Aorta (tissue), 5 donors: ENCODE data around the gene PALLD. TPM values are rescaled to one million over a fixed set of nuclear protein-coding genes. Genes with fewer than 3 reads are reported as not detected.
"Not testable (repeated sequence)": the region's sequence is repeated elsewhere in the genome, so short reads cannot be mapped to it uniquely, and the experiment has no call there.

Experiments
- ATAC-seq: fragments of 200-7000 bp; cut with Tn5 transposase; one replicate; pipeline ENCODE4 v1.9.1; 2022; ENCODE audit warnings: moderate library complexity; ENCODE audit not compliant: low FRiP score
- DNase-seq, 2 donors: peaks; one replicate each; pipeline ENCODE4 v3.0.0-alpha.2; 2020
- H3K27ac ChIP-seq, 2 donors: one replicate each; pipeline ENCODE4 v1.5.1; 2013; ENCODE audit warnings: low read length in 2 of 2, mild to moderate bottlenecking in 2 of 2, moderate library complexity in 2 of 2, control low read depth in 1 of 2, inconsistent platforms in 1 of 2, low read depth in 1 of 2
- H3K27me3 ChIP-seq, 2 donors: one replicate each; pipeline ENCODE4 v1.6.1; 2013; ENCODE audit warnings: control low read depth in 1 of 2, low read length in 1 of 2, mild to moderate bottlenecking in 1 of 2, moderate library complexity in 1 of 2; ENCODE audit not compliant: insufficient read depth in 2 of 2, control insufficient read depth in 1 of 2
- H3K36me3 ChIP-seq, 2 donors: one replicate each; pipeline ENCODE4 v1.6.1; 2013; ENCODE audit warnings: control low read depth in 1 of 2, low read length in 1 of 2, mild to moderate bottlenecking in 1 of 2; ENCODE audit not compliant: insufficient read depth in 2 of 2, control insufficient read depth in 1 of 2
- H3K4me1 ChIP-seq, 2 donors: one replicate each; pipeline ENCODE4 v1.6.1; 2013; ENCODE audit warnings: low read length in 2 of 2, control low read depth in 1 of 2, mild to moderate bottlenecking in 1 of 2, moderate library complexity in 1 of 2; ENCODE audit not compliant: insufficient read depth in 2 of 2, control insufficient read depth in 1 of 2
- H3K4me3 ChIP-seq, 2 donors: one replicate each; pipeline ENCODE4 v1.5.1; 2013; ENCODE audit warnings: low read length in 2 of 2, control low read depth in 1 of 2, mild to moderate bottlenecking in 1 of 2
- H3K9me3 ChIP-seq: one replicate; pipeline ENCODE4 v1.6.1; 2013; ENCODE audit warnings: mild to moderate bottlenecking, low read length; ENCODE audit not compliant: control insufficient read depth
- WGBS, 2 donors: extraction: QIAGEN DNeasy Blood & Tissue Kit; methylation state at CpG; one replicate each; pipeline ENCODE4 v1.1.7; 2013; 5-methylcytosine and 5-hydroxymethylcytosine counted together
- intact Hi-C, 2 donors: fragments of 100-400 bp; cut with DNase I; formaldehyde crosslinking; loops; one replicate each; pipeline versions ENCODE4 v1.14.2 to v1.15.0; 2022
- polyA plus RNA-seq, 2 donors: library from polyadenylated mRNA; stranded (reverse); fragments of 200-250 nt; gene quantifications; one replicate each; pipeline ENCODE4 v1.2.3, GENCODE V29; 2013
- total RNA-seq, 2 donors: library from RNA; stranded (reverse); fragmentation: NEBNext Ultra II Directional; extraction: Animal tissue kit (Norgen Biotek cat#: 25700); gene quantifications; one replicate each; pipeline ENCODE4 v1.2.1, GENCODE V29; 2021
- donor health status: healthy with polysubstance abuse.
- donor health status: Bipolar disorder and iron deficiency.
- donor health status: DM: no; HTN: no; CAD: no.
- donor health status: DM: no; HTN: no; CAD: no.
- donor health status: DM: yes; HTN: yes; CAD: no.

Gene PALLD
- total and polyA plus RNA-seq, 4 donors: 253 to 626 (median 464) TPM

- no peak for DNase-seq
- no peaks in the 10 kb centered on the region for H3K4me1 ChIP-seq
- WGBS, 2 donors: 89 to 97% methylated on average over 20 of the region's 20 CpGs
- no peak overlapping the region for H3K27ac ChIP-seq
- H3K27me3 ChIP-seq: no peaks in the 10 kb centered on the region
- intact Hi-C loops: no loop called here
- H3K36me3 ChIP-seq: no peaks in the 10 kb centered on the region
- ATAC-seq: no peak
- H3K4me3 ChIP-seq: no peak overlapping the region
- H3K9me3 ChIP-seq: no peaks in the 10 kb centered on the region
Observed at GRCh38 chr4:168794092-168794707, 297.3 kb downstream of the PALLD start.

GRCh38 chr4:168794881-168795280 lies 298.0 kb downstream of the PALLD start:
- intact Hi-C loops: no loop called here
- Histone ChIP-seq H3K4me1 (no peaks in the 10 kb centered on the region), H3K27me3 (no peaks in the 10 kb centered on the region), H3K27ac (no peak overlapping the region), H3K4me3 (no peak overlapping the region), H3K36me3 (no peaks in the 10 kb centered on the region), H3K9me3 (no peaks in the 10 kb centered on the region)
- DNase-seq: no peak
- ATAC-seq: no peak
- WGBS, 2 donors: 93 to 97% methylated on average over 3 of the region's 3 CpGs

GRCh38 chr4:168795346-168795745 lies 298.5 kb downstream of the PALLD start:
- WGBS, 2 donors: 96 to 100% methylated on average over 1 of the region's 1 CpG
- no peak for ATAC-seq

DNA sequence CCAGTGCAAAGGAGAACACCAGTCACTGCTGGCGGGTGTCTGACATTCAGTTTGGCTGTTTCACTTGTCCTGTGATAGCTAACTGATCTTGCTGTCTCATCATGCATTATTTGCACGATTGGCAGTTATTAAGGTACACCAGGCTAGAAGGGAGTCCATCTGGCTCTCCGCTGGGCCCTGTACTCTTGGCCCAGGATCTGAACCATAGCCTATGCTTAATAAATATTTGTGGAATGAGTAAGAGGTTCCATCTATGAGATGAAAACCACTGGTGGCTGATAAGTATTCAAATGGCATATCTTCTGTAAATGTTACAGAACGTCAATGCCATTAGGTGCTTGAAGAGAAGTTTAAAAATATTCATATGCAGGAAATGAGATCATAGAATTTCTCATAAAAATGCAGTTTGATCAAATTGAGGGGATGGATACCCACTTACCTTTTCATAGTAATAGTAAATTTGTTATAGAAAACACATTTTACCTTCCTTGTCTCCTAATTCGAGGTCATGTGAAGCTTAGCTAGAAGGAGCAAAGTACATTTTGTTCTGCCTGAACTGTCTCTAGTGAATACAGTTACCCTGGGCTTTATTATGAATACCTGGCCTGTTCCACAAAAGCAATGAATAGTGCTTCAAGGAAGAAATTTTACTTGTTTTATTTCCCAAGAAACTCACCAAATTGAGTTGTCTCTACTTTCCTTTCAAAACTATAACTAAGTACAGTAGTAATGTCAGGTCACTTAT lies 299.7 kb downstream of the PALLD start:
- no peak for DNase-seq
- Histone ChIP-seq H3K27ac (no peak overlapping the region), H3K9me3 (no peaks in the 10 kb centered on the region), H3K4me1 (no peaks in the 10 kb centered on the region), H3K4me3 (no peak overlapping the region), H3K36me3 (no peaks in the 10 kb centered on the region), H3K27me3 (no peaks in the 10 kb centered on the region)
- ATAC-seq: no peak
- WGBS, 2 donors: 62 to 69% methylated on average over 5 of the region's 5 CpGs
- intact Hi-C loops: no loop called here

More at GRCh38 chr4:168795346-168795745, 298.5 kb downstream of the PALLD start:
- H3K4me1 ChIP-seq: no peaks in the 10 kb centered on the region
- no peaks in the 10 kb centered on the region for H3K36me3 ChIP-seq
- intact Hi-C loops: no loop called here
- H3K27ac ChIP-seq: no peak overlapping the region
- DNase-seq: no peak
- H3K9me3 ChIP-seq: no peaks in the 10 kb centered on the region
- H3K4me3 ChIP-seq: no peak overlapping the region
- H3K27me3 ChIP-seq: no peaks in the 10 kb centered on the region

DNA sequence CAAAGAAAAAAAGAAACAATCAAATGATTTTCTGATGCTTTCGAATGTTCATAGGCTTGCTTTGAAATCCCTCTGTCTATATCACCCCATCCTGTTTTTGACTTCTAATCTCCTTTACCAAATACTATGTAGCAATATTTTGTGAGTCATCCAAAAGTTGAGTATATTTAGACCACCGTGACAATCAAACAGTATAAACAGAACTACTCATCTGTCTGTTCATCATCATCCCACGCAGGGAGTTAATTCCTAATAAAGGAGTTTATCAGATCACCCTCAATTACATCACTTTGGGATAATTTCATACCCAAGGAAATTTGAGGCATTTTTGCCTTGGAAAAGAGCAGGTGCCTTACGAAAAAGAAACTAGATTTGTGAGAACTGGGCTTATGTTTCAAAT lies 300.3 kb downstream of the PALLD start:
- intact Hi-C loops: no loop called here
- Histone ChIP-seq H3K36me3 (no peaks in the 10 kb centered on the region), H3K4me1 (no peaks in the 10 kb centered on the region), H3K4me3 (no peak overlapping the region), H3K27me3 (no peaks in the 10 kb centered on the region), H3K27ac (no peak overlapping the region), H3K9me3 (no peaks in the 10 kb centered on the region)
- 44 to 49% methylated on average over 4 of the region's 4 CpGs for WGBS, 2 donors
- DNase-seq (no peak), ATAC-seq (no peak)

DNA sequence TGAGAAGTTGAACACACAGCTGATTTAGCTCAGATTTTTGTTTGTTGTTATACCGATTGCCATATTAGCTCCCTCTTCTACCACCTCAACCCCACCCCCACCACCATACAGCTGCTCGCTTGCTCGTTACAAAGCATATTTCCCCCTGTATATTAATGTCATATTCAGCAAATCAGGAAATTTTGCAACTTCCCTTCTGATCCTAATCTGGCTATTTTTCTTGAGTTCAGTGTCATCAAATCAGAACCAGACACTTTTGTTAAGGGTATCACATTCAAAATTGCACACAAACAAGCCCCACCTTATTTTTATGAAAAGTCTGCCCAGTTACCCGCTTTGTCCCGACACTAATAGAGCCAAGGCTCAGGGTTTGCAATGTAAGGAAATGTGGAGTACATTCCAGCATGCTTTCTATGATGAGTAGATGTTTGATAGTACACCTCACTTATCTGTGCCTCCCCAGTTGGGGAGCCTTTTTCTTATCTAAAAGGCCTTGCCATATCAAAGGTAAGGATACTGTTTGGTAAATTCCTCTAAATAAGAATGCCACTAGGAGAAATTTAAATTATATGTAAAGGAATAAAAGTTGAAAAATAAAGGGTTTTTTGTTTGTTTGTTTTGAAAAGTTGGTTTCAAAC lies 301.0 kb downstream of the PALLD start:
- ATAC-seq: no peak
- Histone ChIP-seq H3K36me3 (no peaks in the 10 kb centered on the region), H3K27ac (no peak overlapping the region), H3K9me3 (no peaks in the 10 kb centered on the region), H3K4me3 (no peak overlapping the region), H3K4me1 (no peaks in the 10 kb centered on the region), H3K27me3 (no peaks in the 10 kb centered on the region)
- intact Hi-C loops: no loop called here
- 93 to 96% methylated on average over 5 of the region's 5 CpGs for WGBS, 2 donors
- no peak for DNase-seq

DNA sequence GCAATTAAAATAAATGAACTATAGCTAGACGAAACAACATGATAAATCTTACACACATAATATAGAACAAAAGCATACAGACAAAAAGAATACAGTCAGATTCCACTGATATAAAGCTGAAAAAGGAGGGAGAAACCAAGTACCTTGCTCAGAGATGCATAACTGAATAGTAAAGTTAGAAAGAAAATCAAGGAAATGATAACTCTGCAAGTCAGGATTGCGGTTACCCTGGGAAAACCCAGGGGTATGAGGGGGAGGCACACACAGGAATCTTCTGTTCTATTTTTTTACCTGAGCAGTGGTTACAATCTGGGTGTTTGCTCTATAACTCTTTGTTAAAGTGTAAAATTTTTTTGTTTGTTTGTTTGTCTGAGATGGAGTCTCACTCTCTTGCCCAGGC lies 304.1 kb downstream of the PALLD start:
- DNase-seq: no peak
- no peaks in the 10 kb centered on the region for H3K9me3 ChIP-seq
- no peaks in the 10 kb centered on the region for H3K27me3 ChIP-seq
- H3K36me3 ChIP-seq: no peaks in the 10 kb centered on the region
- WGBS, 2 donors: 96 to 98% methylated on average over 2 of the region's 2 CpGs
- ATAC-seq: no peak
- H3K27ac ChIP-seq: no peak overlapping the region
- no peaks in the 10 kb centered on the region for H3K4me1 ChIP-seq
- intact Hi-C loops: no loop called here
- no peak overlapping the region for H3K4me3 ChIP-seq

DNA sequence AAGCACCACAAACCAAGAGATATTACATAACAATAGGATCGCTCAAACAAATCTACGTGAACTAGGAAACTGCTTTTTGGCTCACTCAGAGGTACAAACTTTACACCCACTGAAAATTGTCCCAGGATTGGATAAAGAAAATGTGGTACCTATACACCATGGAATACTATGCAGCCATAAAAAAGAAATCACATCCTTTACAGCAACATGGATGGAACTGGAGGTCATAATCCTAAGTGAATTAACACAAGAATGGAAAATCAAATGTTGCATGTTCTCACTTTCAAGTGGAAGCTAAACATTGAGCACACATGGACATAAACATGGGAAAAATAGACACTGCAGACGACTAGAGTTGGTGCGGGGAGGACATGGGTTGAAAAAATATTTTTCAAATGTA lies 305.4 kb downstream of the PALLD start:
- Histone ChIP-seq H3K27me3 (no peaks in the 10 kb centered on the region), H3K9me3 (no peaks in the 10 kb centered on the region), H3K36me3 (no peaks in the 10 kb centered on the region), H3K4me1 (no peaks in the 10 kb centered on the region), H3K4me3 (no peak overlapping the region), H3K27ac (no peak overlapping the region)
- DNase-seq (no peak), ATAC-seq (no peak)
- WGBS, 2 donors: 97 to 99% methylated on average over 4 of the region's 4 CpGs
- intact Hi-C loops: no loop called here

GRCh38 chr4:168803052-168803451 lies 306.2 kb downstream of the PALLD start:
- peak in 1 of 2 donors; percentile 63 for DNase-seq
- H3K27ac ChIP-seq, H3K9me3 ChIP-seq, H3K4me1 ChIP-seq, ATAC-seq, intact Hi-C loops, H3K36me3 ChIP-seq, H3K27me3 ChIP-seq, H3K4me3 ChIP-seq: not testable (repeated sequence)
- 87 to 92% methylated on average over 5 of the region's 5 CpGs for whole genome bisulfite sequencing, 2 donors
